Natural killer cell (primary cell): ENCODE measurements around the gene PDS5B. TPM values are rescaled to one million over a fixed set of nuclear protein-coding genes. Genes with fewer than 3 reads are reported as not detected.

Experiments used
- ATAC-seq, 3 donors: fragments of 150-1000 bp in 2 of 3; fragments of 200-7000 bp in 1 of 3; cut with Tn5 transposase; 1 replicate in 1 of 3; 2 replicates in 2 of 3; pipeline ENCODE4 v1.10.0; 2021; ENCODE audit warnings: mild to moderate bottlenecking in 2 of 3, moderate library complexity in 2 of 3
- DNase-seq, 2 donors: peaks; one replicate each; pipeline versions ENCODE4 v3.0.0 to v3.0.0-alpha.2; 2013 to 2021; ENCODE audit warnings: mixed read lengths in 1 of 2
- H3K27ac ChIP-seq: one replicate; pipeline ENCODE4 v1.5.1; 2013; ENCODE audit warnings: mild to moderate bottlenecking, low read length
- H3K27me3 ChIP-seq: one replicate; pipeline ENCODE4 v1.6.1; 2013; ENCODE audit warnings: low read length; ENCODE audit not compliant: control insufficient read depth, insufficient read depth
- H3K36me3 ChIP-seq: one replicate; pipeline ENCODE4 v1.6.1; 2013; ENCODE audit warnings: low read length; ENCODE audit not compliant: control insufficient read depth, insufficient read depth
- H3K4me1 ChIP-seq: one replicate; pipeline ENCODE4 v1.6.1; 2013; ENCODE audit warnings: low read length; ENCODE audit not compliant: control insufficient read depth, insufficient read depth
- H3K4me3 ChIP-seq: one replicate; pipeline ENCODE4 v1.5.1; 2013; ENCODE audit warnings: low read length
- H3K9me3 ChIP-seq: one replicate; pipeline ENCODE4 v1.6.1; 2013; ENCODE audit warnings: low read length; ENCODE audit not compliant: control insufficient read depth, insufficient read depth
- H3K27ac Mint-ChIP-seq, 2 donors: one replicate each; pipeline ENCODE4 v1.8.0; 2022; ENCODE audit warnings: mild to moderate bottlenecking in 2 of 2, mixed read lengths in 2 of 2, moderate library complexity in 1 of 2
- H3K27me3 Mint-ChIP-seq, 2 donors: one replicate each; pipeline ENCODE4 v1.8.0; 2022; ENCODE audit warnings: low read depth in 2 of 2, mixed read lengths in 2 of 2
- H3K36me3 Mint-ChIP-seq: one replicate; pipeline ENCODE4 v1.8.0; 2022; ENCODE audit warnings: mixed read lengths
- H3K4me1 Mint-ChIP-seq, 2 donors: one replicate each; pipeline ENCODE4 v1.8.0; 2022; ENCODE audit warnings: mixed read lengths in 2 of 2
- H3K4me3 Mint-ChIP-seq: one replicate; pipeline ENCODE4 v1.8.0; 2022; ENCODE audit warnings: mild to moderate bottlenecking, moderate library complexity, mixed read lengths
- H3K9me3 Mint-ChIP-seq, 2 donors: one replicate each; pipeline ENCODE4 v1.8.0; 2022; ENCODE audit warnings: mixed read lengths in 2 of 2
- WGBS: methylation state at CpG from one replicate; pipeline ENCODE4 v1.1.7; 2013; ENCODE audit warnings: missing lambda C conversion rate; ENCODE audit not compliant: insufficient coverage; 5-methylcytosine and 5-hydroxymethylcytosine counted together
- intact Hi-C: fragments of 100-400 bp; cut with micrococcal nuclease; formaldehyde crosslinking; loops from one replicate; pipeline ENCODE4 v1.14.2; 2022
- total RNA-seq, 4 donors: library from RNA; stranded (reverse); fragments of 120-200 nt in 1 of 4; gene quantifications; one replicate each; pipeline versions ENCODE4 v1.2.3 to v1.2.4, GENCODE V29; 2013 to 2022
- TF ChIP-seq, protein P1 (sequence below): fragments of 200-600 bp; IDR thresholded peaks from one replicate; pipeline ENCODE4 v1.8.0; 2022; ENCODE audit warnings: antibody characterized with exemption

Gene PDS5B
- total RNA-seq, 3 donors from 2014 or later (not counting 1 experiment from before 2014, with no cell fraction given), result 59.4 to 70.6 (median 64.7) TPM

DNA sequence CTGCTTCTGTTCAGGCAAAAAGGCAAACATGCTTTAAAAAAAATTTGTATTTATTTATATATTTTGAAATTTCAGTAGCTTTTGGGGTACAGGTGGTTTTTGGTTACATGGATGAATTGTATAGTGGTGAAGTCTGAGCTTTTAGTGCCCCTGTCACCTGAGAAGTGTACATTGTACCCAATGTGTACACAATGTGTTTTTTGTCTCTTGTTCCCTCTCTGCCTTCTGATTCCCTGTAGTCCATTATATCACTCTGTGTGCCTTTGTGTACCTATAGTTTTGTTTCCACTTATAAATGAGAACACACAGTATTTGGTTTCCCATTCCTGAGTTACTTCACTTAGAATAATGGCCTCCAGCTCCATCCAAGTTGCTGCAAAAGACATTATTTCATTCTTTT, 77.4 kb downstream of the PDS5B start:
- Mint-ChIP-seq H3K9me3 (no peaks in the 10 kb centered on the region), H3K27me3 (no peaks in the 10 kb centered on the region), H3K4me3 (no peak overlapping the region), H3K4me1 (peaks cover 0 to 3% of the 10 kb centered on the region in 2 donors), H3K27ac (no peak overlapping the region), H3K36me3 (no peaks in the 10 kb centered on the region)
- intact Hi-C loops, result no loop called here
- Histone ChIP-seq H3K27ac (no peak overlapping the region), H3K27me3 (no peaks in the 10 kb centered on the region), H3K9me3 (no peaks in the 10 kb centered on the region), H3K4me1 (no peaks in the 10 kb centered on the region), H3K36me3 (peaks cover 9% of the 10 kb centered on the region), H3K4me3 (no peak overlapping the region)
- DNase-seq, result no peak
- no peak for ATAC-seq
- TF ChIP-seq, protein P1, sequence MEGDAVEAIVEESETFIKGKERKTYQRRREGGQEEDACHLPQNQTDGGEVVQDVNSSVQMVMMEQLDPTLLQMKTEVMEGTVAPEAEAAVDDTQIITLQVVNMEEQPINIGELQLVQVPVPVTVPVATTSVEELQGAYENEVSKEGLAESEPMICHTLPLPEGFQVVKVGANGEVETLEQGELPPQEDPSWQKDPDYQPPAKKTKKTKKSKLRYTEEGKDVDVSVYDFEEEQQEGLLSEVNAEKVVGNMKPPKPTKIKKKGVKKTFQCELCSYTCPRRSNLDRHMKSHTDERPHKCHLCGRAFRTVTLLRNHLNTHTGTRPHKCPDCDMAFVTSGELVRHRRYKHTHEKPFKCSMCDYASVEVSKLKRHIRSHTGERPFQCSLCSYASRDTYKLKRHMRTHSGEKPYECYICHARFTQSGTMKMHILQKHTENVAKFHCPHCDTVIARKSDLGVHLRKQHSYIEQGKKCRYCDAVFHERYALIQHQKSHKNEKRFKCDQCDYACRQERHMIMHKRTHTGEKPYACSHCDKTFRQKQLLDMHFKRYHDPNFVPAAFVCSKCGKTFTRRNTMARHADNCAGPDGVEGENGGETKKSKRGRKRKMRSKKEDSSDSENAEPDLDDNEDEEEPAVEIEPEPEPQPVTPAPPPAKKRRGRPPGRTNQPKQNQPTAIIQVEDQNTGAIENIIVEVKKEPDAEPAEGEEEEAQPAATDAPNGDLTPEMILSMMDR, result no peak

DNA sequence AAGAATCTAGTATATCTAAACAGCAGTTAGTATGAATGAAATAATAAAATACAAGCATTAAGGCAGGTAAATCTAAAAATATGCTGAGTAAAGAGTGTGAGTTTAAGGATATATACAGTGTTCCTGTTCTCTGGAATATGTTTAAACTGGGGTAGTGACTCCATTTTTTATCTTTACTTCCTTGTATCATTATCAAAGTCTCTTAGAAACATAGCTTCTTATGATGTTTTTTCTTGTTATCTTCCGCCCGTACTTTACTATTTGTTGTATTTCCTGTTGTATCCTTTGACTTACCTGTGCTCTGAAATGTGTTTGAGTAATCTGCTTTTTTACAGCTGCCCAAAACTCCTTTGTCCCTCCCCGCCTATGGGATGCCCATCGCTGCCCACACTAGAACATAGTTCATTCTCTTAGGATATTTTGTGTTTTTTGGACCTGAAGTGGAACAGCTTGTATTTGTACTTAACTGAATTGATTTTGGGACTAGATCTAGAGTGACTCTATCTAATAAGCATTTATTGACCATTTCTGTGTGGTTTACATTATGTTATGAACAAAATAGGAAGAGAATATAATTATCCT, 80.8 kb downstream of the PDS5B start:
- ATAC-seq (no peak), DNase-seq (no peak)
- Histone ChIP-seq H3K4me1 (no peaks in the 10 kb centered on the region), H3K27ac (no peak overlapping the region), H3K36me3 (peaks cover 6% of the 10 kb centered on the region), H3K9me3 (no peaks in the 10 kb centered on the region), H3K4me3 (no peak overlapping the region), H3K27me3 (no peaks in the 10 kb centered on the region)
- intact Hi-C loops, result loop anchor here (5.0 kb wide), 1 partner anchor 80 kb away; the partner anchor contains the start of gene PDS5B
- Mint-ChIP-seq H3K9me3 (no peaks in the 10 kb centered on the region), H3K27me3 (no peaks in the 10 kb centered on the region), H3K4me3 (no peak overlapping the region), H3K27ac (no peak overlapping the region), H3K36me3 (no peaks in the 10 kb centered on the region), H3K4me1 (no peaks in the 10 kb centered on the region)
- TF ChIP-seq, protein P1, result no peak
- WGBS, result 93% methylated on average over 3 of the region's 4 CpGs

GRCh38 chr13:32669030-32669646, 82.9 kb downstream of the PDS5B start:
- Mint-ChIP-seq H3K36me3 (no peaks in the 10 kb centered on the region), H3K9me3 (no peaks in the 10 kb centered on the region), H3K27me3 (no peaks in the 10 kb centered on the region), H3K4me1 (no peaks in the 10 kb centered on the region), H3K27ac (no peak overlapping the region), H3K4me3 (no peak overlapping the region)
- Histone ChIP-seq H3K36me3 (peaks cover 9% of the 10 kb centered on the region), H3K9me3 (no peaks in the 10 kb centered on the region), H3K27me3 (no peaks in the 10 kb centered on the region), H3K27ac (no peak overlapping the region), H3K4me3 (no peak overlapping the region), H3K4me1 (no peaks in the 10 kb centered on the region)
- peak in 1 of 2 donors; percentile 71 for DNase-seq
- intact Hi-C loops, result loop anchor here (5.0 kb wide), 1 partner anchor 82 kb away; the partner anchor contains the start of gene PDS5B
- 100% methylated on average over 1 of the region's 3 CpGs for WGBS
- TF ChIP-seq, protein P1, result peak; percentile 74
- ATAC-seq, result peak; percentile 44 to 72 (median 63)
